AG04449 (cell line): Measurements from ENCODE around the gene CLEC4G.

Source experiments
- CTCF ChIA-PET: fragments of 350-600 bp; formaldehyde crosslinking; extraction: SDS; loops from one replicate; lab custom pipeline; 2021; ENCODE audit warnings: antibody characterized with exemption; lab: Yijun Ruan, JAX
- POLR2A ChIA-PET: fragments of 400-600, 350-600 bp; formaldehyde crosslinking; extraction: SDS; loops from one replicate; lab custom pipeline; 2020; ENCODE audit warnings: antibody characterized with exemption, inconsistent platforms; lab: Yijun Ruan, JAX
- DNase-seq: peaks from one replicate; pipeline ENCODE4 v3.0.0-alpha.2; 2010; ENCODE audit warnings: low read depth, low spot score
- H3K4me3 ChIP-seq: 2 replicates; pipeline ENCODE4 v1.5.1; 2011; ENCODE audit warnings: low read depth, mild to moderate bottlenecking, control low read depth, low read length
- TF ChIP-seq, protein P1 (sequence below): IDR thresholded peaks from one replicate; pipeline ENCODE4 v1.5.1; 2011; ENCODE audit warnings: mild to moderate bottlenecking, moderate library complexity, low read length, control low read depth, inconsistent platforms; ENCODE audit not compliant: insufficient read depth; ENCODE audit errors: missing control alignments

Gene CLEC4G

GRCh38 chr19:7763696-7764095 is 31.8 kb upstream of the CLEC4G start:
- no peak overlapping the region for H3K4me3 ChIP-seq
- DNase-seq, result no peak
- TF ChIP-seq, protein P1, sequence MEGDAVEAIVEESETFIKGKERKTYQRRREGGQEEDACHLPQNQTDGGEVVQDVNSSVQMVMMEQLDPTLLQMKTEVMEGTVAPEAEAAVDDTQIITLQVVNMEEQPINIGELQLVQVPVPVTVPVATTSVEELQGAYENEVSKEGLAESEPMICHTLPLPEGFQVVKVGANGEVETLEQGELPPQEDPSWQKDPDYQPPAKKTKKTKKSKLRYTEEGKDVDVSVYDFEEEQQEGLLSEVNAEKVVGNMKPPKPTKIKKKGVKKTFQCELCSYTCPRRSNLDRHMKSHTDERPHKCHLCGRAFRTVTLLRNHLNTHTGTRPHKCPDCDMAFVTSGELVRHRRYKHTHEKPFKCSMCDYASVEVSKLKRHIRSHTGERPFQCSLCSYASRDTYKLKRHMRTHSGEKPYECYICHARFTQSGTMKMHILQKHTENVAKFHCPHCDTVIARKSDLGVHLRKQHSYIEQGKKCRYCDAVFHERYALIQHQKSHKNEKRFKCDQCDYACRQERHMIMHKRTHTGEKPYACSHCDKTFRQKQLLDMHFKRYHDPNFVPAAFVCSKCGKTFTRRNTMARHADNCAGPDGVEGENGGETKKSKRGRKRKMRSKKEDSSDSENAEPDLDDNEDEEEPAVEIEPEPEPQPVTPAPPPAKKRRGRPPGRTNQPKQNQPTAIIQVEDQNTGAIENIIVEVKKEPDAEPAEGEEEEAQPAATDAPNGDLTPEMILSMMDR, result no peak
- CTCF ChIA-PET, result no interaction called here
- POLR2A ChIA-PET, result no interaction called here

DNA sequence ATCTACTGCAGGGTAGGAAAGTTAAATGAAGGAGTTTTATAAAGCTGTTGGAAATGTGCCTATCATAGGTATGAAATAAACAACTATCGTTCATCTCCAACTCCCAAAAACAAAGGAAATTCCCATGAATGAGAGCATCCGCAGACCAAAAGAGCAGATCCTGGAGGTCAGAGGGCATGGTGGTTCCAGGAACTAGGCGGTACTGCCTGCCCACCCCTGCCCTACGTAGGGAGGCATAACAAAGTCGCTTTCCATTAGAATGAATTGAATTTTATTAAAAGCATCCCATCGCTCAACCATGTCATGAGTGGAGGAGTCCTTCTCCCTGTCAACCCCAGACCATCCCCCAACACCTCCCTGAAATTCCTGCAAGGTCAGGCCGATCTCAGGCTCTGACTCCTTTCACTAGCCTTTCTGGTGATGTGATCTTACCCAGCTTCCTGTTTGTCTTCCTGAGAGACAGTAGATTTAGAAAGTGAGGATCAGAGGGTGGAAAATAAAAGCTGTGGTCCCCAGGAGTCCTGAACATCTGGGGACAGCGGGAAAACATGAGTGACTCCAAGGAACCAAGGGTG is 30.9 kb upstream of the CLEC4G start, which contains the start of gene CLEC4M:
Gene CLEC4M (plus strand): TSS at position 525 of the 575 bp plus-strand sequence. CDS start 24 bp downstream, at position 549.
- TF ChIP-seq, protein P1, result no peak
- ChIA-PET POLR2A (no interaction called here), CTCF (no interaction called here)
- no peak for DNase-seq
- H3K4me3 ChIP-seq, result no peak within 1 kb of the TSS

DNA sequence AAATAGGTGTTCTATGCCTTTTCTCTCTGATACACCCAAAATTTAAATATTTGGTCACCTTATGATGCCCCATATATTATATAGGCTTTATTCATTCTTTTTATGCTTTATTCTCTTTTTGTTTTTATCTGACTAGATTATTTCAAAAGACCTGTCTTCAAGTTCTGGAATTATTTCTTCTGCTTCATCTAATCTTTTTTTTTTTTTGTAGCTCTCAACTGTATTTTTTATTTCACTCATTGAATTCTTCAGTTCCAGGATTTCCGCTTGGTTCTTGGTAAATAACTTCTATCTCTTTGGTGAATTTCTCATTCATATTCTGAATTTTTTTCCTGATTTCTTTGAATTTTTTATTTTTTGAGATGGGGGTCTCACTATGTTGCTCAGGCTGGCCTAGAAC is 27.2 kb upstream of the CLEC4G start:
- ChIA-PET CTCF (no interaction called here), POLR2A (no interaction called here)
- no peak overlapping the region for H3K4me3 ChIP-seq
- TF ChIP-seq, protein P1, result no peak
- DNase-seq, result no peak

DNA sequence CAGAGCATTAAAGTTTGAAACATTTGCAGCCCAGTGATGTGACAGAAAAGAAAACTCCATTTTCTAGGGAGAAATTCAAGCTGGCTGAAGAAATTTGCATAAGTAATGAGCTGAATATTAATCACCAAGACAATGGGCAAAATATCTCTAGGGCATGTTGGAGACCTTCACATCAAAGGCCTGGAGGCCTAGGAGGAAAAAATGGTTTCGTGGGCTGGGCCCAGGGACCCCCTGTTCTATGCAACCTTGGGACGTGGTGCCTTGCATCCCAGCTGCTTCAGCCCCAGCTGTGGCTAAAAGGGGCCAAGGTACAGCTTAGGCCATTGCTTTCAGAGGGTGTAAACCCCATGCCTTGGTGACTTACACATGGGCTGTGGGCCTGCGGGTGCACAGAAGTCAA is 25.4 kb upstream of the CLEC4G start:
- DNase-seq, result no peak
- POLR2A ChIA-PET, result no interaction called here
- CTCF ChIA-PET, result no interaction called here
- TF ChIP-seq, protein P1, result no peak
- H3K4me3 ChIP-seq, result no peak overlapping the region

GRCh38 chr19:7756258-7756657 is 24.3 kb upstream of the CLEC4G start:
- no peak overlapping the region for H3K4me3 ChIP-seq
- no peak for DNase-seq
- ChIA-PET POLR2A (no interaction called here), CTCF (no interaction called here)
- TF ChIP-seq, protein P1, result no peak

GRCh38 chr19:7751157-7751783 is 19.4 kb upstream of the CLEC4G start:
- POLR2A ChIA-PET, result no interaction called here
- TF ChIP-seq, protein P1, result no peak
- CTCF ChIA-PET, result no interaction called here
- H3K4me3 ChIP-seq, result no peak overlapping the region
- DNase-seq, result no peak
